ENCODE results near the gene COMMD1.

- TF ChIP-seq CTCF (IDR thresholded peaks at IDR 0.05; ENCODE audit: insufficient read depth, low read length, poor library complexity, severe bottlenecking) = no peak
- TF ChIP-seq EZH2phosphoT487 (conservative IDR thresholded peaks at IDR 0.05; ENCODE audit: low read length) = no peak
Measured at GRCh38 chr2:61887717-61888266, 17.7 kb upstream of the COMMD1 start.

Data from SU-DHL-6 (cell line).